ENCODE measurements around the gene GLRA1. TPM values are rescaled to one million over a fixed set of nuclear protein-coding genes. Genes with fewer than 3 reads are reported as not detected.

GLRA1 gene
- total RNA-seq, 1 donor from 2014 or later, result not detected

DNA sequence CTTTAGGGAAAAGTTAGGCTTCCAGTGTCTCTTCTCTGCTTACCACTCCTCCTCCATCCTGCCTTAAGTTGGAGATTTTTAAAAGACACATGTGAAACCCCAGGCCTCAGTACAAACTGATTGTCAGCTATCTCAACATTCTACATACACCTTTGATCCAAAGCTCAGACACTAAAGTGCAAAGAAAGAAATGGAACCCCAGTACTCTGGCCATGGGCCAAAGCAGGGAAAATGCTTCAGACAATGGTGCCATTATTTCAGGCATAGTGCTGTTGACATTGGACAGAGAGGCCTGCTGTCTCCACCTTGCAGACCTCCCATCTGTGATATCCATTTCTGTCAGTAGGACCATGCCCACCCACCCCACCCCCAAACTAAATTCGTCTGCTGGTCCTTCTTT, 103.7 kb downstream of the GLRA1 start:
- Mint-ChIP-seq H3K36me3 (peaks cover 4% of the 10 kb centered on the region), H3K9me3 (no peaks in the 10 kb centered on the region), H3K27me3 (ENCODE audit: low read depth) (no peaks in the 10 kb centered on the region), H3K27ac (peak overlapping the region; percentile 9), H3K4me1 (peaks cover 15% of the 10 kb centered on the region), H3K4me3 (no peak overlapping the region)
- DNase-seq (ENCODE audit: low spot score in 2 of 2, unreplicated experiment in 2 of 2), result no peak
- TF ChIP-seq, protein P1, sequence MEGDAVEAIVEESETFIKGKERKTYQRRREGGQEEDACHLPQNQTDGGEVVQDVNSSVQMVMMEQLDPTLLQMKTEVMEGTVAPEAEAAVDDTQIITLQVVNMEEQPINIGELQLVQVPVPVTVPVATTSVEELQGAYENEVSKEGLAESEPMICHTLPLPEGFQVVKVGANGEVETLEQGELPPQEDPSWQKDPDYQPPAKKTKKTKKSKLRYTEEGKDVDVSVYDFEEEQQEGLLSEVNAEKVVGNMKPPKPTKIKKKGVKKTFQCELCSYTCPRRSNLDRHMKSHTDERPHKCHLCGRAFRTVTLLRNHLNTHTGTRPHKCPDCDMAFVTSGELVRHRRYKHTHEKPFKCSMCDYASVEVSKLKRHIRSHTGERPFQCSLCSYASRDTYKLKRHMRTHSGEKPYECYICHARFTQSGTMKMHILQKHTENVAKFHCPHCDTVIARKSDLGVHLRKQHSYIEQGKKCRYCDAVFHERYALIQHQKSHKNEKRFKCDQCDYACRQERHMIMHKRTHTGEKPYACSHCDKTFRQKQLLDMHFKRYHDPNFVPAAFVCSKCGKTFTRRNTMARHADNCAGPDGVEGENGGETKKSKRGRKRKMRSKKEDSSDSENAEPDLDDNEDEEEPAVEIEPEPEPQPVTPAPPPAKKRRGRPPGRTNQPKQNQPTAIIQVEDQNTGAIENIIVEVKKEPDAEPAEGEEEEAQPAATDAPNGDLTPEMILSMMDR (IDR thresholded peaks at IDR 0.05; ENCODE audit: unreplicated experiment), result no peak

DNA sequence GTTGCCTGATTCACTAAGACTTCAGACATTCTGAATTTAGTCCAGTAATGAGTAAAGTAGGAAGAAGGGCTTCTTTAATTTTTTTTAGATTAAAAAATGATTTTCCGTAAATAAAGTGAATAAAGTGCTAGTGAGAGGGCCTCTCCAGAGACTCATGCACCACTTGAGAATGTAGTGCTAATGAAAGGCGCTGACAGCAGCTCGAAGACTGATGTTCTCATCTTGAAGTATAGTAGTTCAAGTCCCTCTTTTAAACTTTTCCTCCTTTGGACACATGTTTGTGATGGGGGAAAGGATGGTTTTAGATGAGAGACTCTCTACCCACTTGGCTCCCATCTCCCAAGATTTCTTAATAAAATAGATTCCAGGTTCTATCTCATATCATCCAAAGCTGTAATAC, 104.4 kb downstream of the GLRA1 start:
- TF ChIP-seq, protein P1 (IDR thresholded peaks at IDR 0.05; ENCODE audit: unreplicated experiment), result no peak
- Mint-ChIP-seq H3K4me1 (peaks cover 16% of the 10 kb centered on the region), H3K9me3 (no peaks in the 10 kb centered on the region), H3K36me3 (peaks cover 4% of the 10 kb centered on the region), H3K27ac (no peak overlapping the region), H3K27me3 (ENCODE audit: low read depth) (no peaks in the 10 kb centered on the region), H3K4me3 (no peak overlapping the region)
- DNase-seq (ENCODE audit: low spot score in 2 of 2, unreplicated experiment in 2 of 2), result no peak

DNA sequence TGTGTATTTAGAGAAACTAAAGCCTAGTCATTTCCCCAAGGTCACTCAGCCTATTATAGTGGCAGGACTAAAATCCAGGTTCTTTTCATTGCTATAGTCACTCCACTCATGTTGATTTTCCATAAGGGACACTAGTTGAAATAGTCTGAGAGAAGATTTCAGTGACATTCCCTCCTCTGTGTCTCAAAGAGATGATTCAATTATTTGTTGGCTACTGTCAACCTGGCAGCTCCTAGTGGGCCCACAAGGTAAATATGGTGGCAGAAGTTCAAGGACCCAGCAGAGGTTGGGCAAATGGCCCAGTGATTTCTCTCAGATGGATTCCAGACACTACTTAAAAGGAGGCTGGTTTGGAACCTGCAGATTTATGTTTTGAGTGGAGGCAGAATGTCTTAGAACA, 104.8 kb downstream of the GLRA1 start:
- no peak overlapping the region for H3K27ac Mint-ChIP-seq
- no peaks in the 10 kb centered on the region for H3K9me3 Mint-ChIP-seq
- H3K36me3 Mint-ChIP-seq, result peaks cover 4% of the 10 kb centered on the region
- H3K27me3 Mint-ChIP-seq (ENCODE audit: low read depth), result no peaks in the 10 kb centered on the region
- TF ChIP-seq, protein P1 (IDR thresholded peaks at IDR 0.05; ENCODE audit: unreplicated experiment), result no peak
- H3K4me1 Mint-ChIP-seq, result peaks cover 16% of the 10 kb centered on the region
- no peak for DNase-seq (ENCODE audit: low spot score in 2 of 2, unreplicated experiment in 2 of 2)
- no peak overlapping the region for H3K4me3 Mint-ChIP-seq

DNA sequence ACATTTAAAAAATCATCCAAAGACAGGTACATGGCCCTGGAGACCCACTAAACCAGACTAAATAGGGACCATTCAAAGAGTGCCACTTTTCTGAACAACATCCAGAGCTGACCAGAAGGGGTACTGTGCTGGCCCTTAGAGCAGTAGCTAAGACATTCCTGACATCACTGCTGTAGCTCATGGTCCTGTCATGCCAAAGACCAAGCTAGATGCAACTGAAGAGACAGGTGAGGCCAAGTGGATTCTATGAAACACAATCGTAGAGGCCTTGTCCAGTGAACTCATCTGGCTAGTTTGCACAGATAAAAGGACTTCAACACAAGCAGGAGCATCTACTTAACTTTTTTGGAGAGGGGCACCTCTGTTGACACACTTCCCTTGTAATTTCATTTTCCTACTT, 109.6 kb downstream of the GLRA1 start:
- TF ChIP-seq, protein P1 (IDR thresholded peaks at IDR 0.05; ENCODE audit: unreplicated experiment), result no peak
- peaks cover 6% of the 10 kb centered on the region for H3K9me3 Mint-ChIP-seq
- H3K4me3 Mint-ChIP-seq, result no peak overlapping the region
- peak overlapping the region; percentile 27 for H3K27ac Mint-ChIP-seq
- peaks cover 33% of the 10 kb centered on the region for H3K36me3 Mint-ChIP-seq
- peaks cover 11% of the 10 kb centered on the region for H3K4me1 Mint-ChIP-seq
- no peak for DNase-seq (ENCODE audit: low spot score in 2 of 2, unreplicated experiment in 2 of 2)
- H3K27me3 Mint-ChIP-seq (ENCODE audit: low read depth), result no peaks in the 10 kb centered on the region

DNA sequence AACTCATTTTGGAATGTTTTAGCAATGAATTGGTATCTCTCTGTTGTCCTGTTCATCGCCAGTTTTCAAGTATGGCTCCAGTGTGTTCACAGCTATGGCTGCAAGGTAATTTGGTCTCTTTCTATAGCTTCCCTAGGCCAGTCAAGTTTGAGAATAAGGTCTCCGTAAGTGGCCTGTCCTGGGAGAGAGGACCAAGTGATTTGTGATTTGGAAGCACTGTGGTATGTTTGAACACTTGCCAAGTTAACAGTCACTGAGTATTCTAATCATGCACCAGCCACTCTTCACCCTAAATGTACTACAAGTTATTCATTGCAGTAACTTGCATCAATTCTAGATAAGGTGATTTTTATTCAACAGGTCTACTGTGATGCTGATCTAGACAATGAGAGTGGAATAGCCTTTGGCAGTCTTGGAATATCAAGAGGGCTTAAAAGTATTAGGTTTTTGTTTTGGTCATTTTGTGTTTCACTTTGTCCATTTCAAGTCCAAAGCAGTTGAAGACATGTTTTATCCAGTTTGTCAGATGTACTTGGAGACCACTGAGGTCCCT, 111.8 kb downstream of the GLRA1 start:
- TF ChIP-seq, protein P1 (IDR thresholded peaks at IDR 0.05; ENCODE audit: unreplicated experiment), result no peak
- H3K27me3 Mint-ChIP-seq (ENCODE audit: low read depth), result no peaks in the 10 kb centered on the region
- H3K36me3 Mint-ChIP-seq, result peaks cover 43% of the 10 kb centered on the region
- peaks cover 6% of the 10 kb centered on the region for H3K9me3 Mint-ChIP-seq
- no peak overlapping the region for H3K27ac Mint-ChIP-seq
- no peak overlapping the region for H3K4me3 Mint-ChIP-seq
- H3K4me1 Mint-ChIP-seq, result peaks cover 10% of the 10 kb centered on the region
- no peak for DNase-seq (ENCODE audit: low spot score in 2 of 2, unreplicated experiment in 2 of 2)

Measured in mesothelial cell of epicardium (in vitro differentiated cells).